Measurements from ENCODE around the gene SRCAP.

- TF ChIP-seq CTCF (IDR thresholded peaks at IDR 0.05), result no peak
- no peak for TF ChIP-seq POLR2A (IDR thresholded peaks at IDR 0.05)
- no peak for TF ChIP-seq EP300 (IDR thresholded peaks at IDR 0.05)
Observed at GRCh38 chr16:30680326-30680725, 18.6 kb upstream of the SRCAP start.

Measured in stomach (tissue), 4 donors.